Neural cell (in vitro differentiated cells): ENCODE results near the gene MANBA.

Experiments used
- EP300 ChIP-seq: fragments of 450-650 bp; conservative IDR thresholded peaks from 2 replicates; pipeline ENCODE4 v1.6.1; 2014; ENCODE audit warnings: antibody characterized with exemption, mild to moderate bottlenecking, moderate library complexity; ENCODE audit not compliant: poor library complexity, severe bottlenecking
- EZH2 ChIP-seq: fragments of 200-600, 300-800 bp; shearing (Covaris generic), sonication (generic); IDR thresholded peaks from 2 replicates; pipeline ENCODE4 v1.6.1; 2014; ENCODE audit warnings: antibody characterized with exemption, low read length, borderline replicate concordance, mild to moderate bottlenecking; ENCODE audit not compliant: insufficient read depth, poor library complexity, severe bottlenecking
- MXI1 ChIP-seq: fragments of 450-650 bp; conservative IDR thresholded peaks from 2 replicates; pipeline ENCODE4 v1.6.1; 2014; ENCODE audit warnings: antibody characterized with exemption, mild to moderate bottlenecking; ENCODE audit not compliant: poor library complexity, severe bottlenecking
- POLR2AphosphoS5 ChIP-seq: IDR thresholded peaks from 2 replicates; pipeline ENCODE4 v1.6.1; 2012
- RAD21 ChIP-seq: fragments of 450-650 bp; conservative IDR thresholded peaks from 2 replicates; pipeline ENCODE4 v1.6.1; 2014; ENCODE audit warnings: antibody characterized with exemption, mild to moderate bottlenecking, moderate library complexity
- TF ChIP-seq, protein P1 (sequence below): fragments of 450-650 bp; IDR thresholded peaks from 2 replicates; pipeline ENCODE4 v1.5.1; 2014; ENCODE audit warnings: antibody characterized with exemption, mild to moderate bottlenecking, moderate library complexity; ENCODE audit not compliant: poor library complexity, severe bottlenecking

DNA sequence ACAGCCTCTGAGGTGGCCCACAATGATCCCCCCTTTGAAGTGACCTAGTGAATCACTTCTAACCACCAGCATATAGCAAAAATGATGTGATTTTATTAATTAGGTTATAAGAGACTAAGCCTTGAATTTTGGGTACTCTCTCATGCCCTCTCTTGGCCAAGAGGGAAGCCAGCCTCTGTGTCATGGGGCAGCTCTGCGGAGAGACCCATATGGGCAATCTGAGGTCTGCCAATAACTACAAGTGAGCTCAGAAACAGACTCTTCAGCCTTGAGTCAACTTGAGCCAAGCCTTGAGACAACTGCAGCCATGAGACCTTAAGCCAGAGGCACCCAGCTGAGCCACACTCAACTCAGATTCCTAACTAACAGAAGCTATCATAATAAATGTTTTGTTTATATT, 45.7 kb downstream of the MANBA start:
- TF ChIP-seq, protein P1, sequence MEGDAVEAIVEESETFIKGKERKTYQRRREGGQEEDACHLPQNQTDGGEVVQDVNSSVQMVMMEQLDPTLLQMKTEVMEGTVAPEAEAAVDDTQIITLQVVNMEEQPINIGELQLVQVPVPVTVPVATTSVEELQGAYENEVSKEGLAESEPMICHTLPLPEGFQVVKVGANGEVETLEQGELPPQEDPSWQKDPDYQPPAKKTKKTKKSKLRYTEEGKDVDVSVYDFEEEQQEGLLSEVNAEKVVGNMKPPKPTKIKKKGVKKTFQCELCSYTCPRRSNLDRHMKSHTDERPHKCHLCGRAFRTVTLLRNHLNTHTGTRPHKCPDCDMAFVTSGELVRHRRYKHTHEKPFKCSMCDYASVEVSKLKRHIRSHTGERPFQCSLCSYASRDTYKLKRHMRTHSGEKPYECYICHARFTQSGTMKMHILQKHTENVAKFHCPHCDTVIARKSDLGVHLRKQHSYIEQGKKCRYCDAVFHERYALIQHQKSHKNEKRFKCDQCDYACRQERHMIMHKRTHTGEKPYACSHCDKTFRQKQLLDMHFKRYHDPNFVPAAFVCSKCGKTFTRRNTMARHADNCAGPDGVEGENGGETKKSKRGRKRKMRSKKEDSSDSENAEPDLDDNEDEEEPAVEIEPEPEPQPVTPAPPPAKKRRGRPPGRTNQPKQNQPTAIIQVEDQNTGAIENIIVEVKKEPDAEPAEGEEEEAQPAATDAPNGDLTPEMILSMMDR = no peak
- TF ChIP-seq EZH2 (no peak), POLR2AphosphoS5 (no peak), RAD21 (no peak), EP300 (no peak), MXI1 (no peak)
